ENCODE data around the gene PEAK1.
"Not testable (repeated sequence)": the region's sequence is repeated elsewhere in the genome, so short reads cannot be mapped to it uniquely, and the experiment has no call there.

The PEAK1 gene

DNA sequence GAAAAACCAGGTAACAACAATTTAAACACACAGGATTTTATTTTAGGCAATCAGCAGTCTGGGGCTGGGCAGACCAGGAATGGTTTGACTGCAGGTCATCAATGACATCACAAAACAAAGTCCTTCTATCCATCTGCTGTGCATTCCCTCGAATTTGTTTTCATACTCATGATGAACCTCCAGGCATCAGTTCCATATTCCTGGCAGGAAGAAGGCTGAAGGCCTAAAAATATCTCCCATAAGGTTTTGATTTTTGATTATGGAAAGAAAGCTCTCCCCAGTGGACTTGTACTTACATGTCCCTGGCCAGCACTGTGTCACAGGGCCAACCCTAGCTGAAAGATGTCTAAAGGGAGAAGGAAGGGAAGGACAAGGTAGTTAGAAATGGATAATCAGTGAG is 107.4 kb downstream of the PEAK1 start:
- DNase-seq (ENCODE audit: extremely low read depth in 1 of 2, low read depth in 1 of 2), result no peak

DNA sequence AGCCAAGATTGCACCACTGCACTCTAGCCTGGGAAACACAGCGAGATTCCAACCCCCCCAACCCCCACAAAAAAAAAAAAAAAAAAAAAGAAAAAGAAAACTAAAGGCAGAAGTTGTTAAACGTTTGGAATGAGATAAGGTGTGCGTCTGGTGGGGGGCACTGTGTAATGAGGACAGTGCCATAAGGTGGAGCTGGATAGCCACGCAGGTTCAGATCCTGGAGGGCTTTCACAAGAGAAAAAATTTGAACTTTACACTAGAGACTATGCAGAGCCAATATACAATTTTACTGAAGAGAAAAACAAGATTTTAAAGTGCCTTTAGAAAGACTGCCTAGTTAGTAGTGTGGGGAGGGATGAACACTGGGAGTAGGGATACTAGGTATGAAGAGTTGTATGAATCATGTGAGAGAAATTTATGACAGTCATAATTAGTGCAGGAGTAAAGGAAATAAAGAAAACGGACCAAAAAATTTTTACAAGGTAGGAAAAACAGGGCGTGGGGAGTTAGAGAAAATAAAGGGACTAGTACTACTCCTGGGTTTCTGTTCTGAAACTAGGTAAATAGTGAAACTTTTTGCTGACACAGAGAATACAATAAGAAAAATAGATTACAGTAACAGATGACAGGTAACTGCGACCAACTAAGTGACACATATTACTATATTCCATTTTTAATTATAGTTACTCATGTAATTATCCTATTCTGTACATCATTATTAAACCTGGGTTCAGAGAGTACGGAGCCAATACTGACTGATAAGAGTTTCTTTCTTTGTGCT is 108.1 kb downstream of the PEAK1 start:
- no peak for DNase-seq (ENCODE audit: extremely low read depth in 1 of 2, low read depth in 1 of 2)

DNA sequence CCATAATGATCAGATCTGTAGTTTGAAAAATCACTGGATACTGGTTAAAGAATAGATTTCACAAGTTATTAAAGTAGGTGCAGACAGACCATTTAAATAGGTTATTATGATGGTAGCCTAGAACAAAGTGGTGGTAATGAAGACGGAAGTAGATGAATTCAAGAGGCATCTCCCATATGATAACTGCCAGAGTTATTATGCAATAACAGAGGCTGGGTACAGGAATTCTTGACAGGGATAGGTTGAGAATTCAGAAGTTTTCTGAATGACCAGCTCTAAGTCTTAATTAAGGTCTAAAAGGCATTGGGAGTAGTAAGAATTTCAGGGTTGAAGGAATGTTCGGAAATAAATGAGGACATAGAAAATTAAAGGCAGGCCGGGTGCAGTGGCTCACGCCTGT is 108.9 kb downstream of the PEAK1 start:
- DNase-seq (ENCODE audit: extremely low read depth in 1 of 2, low read depth in 1 of 2), result no peak

DNA sequence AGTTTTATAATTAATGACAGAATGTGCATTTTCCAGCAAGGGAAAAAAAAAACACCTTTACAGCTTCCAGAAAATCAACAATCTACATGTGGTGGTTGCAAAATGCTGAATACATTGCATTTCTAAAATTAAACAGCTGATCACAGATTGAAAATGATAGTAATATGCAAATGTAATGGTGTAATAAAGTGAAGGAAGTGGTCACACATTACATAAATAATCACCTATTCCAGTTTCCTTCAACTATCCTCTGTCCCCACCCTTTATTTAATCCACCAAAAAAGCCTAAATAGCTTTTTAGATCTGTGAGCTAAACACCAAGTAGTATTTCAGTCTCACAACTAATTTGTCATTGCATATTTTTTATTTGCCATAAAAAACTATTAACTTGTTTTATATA is 110.5 kb downstream of the PEAK1 start:
- no peak for DNase-seq (ENCODE audit: extremely low read depth in 1 of 2, low read depth in 1 of 2)

DNA sequence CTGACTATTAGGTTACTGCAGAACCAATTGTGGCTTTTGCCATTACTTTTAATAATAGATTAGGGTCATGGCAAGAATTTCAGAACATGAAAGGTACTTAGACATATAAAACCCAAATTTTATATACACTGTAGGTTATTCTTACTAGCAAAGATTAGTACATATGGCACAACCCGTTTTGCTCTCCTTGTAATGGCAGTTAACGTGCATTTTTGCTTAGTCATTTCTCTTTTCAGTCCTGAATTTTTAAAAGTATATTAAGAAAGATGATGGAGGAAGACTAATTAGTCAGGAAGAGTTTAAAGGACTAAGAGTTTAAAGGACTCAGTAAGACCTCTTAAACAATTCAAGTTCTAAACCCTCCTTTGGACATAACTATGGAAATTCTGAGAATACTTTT is 114.0 kb downstream of the PEAK1 start:
- DNase-seq (ENCODE audit: extremely low read depth in 1 of 2, low read depth in 1 of 2), result no peak

DNA sequence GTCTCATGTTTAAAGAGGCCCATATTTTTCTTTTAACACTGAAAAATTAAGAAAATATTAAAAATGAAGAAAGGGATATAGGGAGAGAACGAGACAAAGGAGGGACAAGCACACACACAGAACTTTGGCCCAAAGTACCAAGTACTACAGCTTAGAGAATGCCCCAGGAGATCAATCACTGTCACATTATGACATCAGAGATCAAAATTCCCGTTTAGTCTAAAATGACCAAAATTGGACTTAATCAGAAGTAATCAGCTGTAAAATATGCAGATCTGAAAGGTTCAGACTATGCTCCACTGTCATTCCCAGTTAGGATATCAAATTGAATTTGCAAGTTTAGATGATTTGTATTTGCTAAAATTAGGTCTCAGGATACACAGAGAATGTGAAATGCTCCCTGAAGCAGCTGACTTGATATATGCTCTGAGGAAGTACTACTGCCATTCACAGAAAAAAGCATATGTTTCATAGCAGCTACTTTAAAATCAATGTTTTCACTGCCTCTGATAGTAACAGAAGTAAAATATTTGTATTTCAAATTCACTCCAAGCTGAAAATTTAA is 123.0 kb downstream of the PEAK1 start:
- DNase-seq (ENCODE audit: extremely low read depth in 1 of 2, low read depth in 1 of 2), result no peak

DNA sequence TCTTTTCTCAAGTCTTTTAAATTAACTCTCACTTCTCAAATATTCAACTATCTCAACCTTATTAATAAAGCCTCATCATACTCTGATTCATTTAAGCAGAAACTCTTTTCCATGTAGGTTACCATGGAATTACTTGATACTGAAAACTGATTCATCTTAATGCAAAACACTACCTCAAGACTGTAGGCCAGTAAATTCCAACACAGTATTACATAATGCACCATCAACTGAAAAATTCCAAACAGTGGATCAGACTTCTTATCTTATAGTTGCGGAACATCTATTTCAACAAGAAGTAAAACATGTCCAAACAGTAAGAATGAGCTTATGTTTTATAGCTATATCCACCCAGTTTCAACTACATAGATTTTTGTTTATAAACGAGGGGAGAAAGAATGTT is 124.5 kb downstream of the PEAK1 start:
- DNase-seq (ENCODE audit: extremely low read depth in 1 of 2, low read depth in 1 of 2), result no peak

DNA sequence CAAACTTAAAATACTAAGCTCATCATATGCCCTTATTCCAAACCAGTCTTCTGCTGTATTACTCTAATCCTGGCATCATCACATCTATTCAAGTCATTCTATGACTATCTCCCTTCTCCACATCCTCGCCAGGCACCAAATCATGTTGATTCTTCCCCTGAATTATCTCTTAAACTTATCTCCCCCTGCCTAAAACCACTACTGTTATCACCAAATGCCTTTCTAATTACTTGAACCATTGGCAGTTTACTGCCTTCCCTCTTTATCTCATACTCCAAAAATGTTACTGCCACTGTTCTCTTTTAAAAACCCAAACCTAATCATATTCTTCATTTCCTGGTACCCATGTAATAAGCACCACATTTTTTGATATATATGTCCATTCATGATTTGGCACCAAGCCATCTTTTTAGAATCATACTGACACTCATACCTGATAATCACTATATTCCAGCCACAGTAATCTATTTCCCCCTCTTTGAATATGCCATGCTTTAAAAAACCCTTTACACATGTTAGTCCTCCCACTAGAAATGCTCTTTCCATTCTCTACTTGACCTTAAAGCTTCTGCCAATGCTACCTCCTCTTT is 126.8 kb downstream of the PEAK1 start:
- DNase-seq (ENCODE audit: extremely low read depth in 1 of 2, low read depth in 1 of 2), result no peak

DNA sequence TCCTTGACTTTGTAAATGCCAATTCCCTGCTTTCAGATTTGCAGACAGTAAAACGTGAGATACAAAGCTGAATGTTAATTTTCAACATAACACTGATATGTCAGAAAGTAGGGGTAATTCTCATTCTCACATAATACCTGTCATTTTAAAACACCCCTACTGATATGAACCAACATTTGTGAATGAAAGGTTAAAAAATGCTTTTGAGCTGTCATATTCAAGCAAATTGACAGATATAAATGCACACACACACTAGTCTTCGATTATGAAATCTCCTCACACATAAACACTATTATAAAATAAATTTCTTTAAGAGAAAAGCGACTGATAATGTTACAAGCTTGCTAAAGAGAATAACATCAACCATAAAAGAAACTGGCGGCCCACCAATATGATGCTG is 128.8 kb downstream of the PEAK1 start:
- DNase-seq (ENCODE audit: extremely low read depth in 1 of 2, low read depth in 1 of 2), result no peak

DNA sequence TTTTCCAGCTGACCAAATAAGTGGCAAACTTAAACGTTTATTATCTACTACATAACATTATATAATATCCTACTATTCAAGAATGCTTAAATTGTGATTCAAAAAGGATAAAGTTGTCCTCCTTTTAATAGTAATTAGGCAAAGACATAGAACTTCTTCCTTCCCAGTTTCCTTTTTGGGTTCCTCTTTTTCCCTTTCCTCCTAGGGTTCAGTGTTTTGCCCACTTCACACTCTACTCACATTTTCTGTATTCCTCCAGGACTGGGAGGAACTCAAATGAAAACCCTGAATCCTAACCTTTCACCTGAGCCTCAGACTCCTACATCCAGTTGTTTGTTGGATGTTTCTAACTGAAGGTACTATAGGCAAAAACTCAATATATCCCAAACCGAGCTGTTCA is 132.5 kb downstream of the PEAK1 start:
- DNase-seq (ENCODE audit: extremely low read depth in 1 of 2, low read depth in 1 of 2), result no peak

DNA sequence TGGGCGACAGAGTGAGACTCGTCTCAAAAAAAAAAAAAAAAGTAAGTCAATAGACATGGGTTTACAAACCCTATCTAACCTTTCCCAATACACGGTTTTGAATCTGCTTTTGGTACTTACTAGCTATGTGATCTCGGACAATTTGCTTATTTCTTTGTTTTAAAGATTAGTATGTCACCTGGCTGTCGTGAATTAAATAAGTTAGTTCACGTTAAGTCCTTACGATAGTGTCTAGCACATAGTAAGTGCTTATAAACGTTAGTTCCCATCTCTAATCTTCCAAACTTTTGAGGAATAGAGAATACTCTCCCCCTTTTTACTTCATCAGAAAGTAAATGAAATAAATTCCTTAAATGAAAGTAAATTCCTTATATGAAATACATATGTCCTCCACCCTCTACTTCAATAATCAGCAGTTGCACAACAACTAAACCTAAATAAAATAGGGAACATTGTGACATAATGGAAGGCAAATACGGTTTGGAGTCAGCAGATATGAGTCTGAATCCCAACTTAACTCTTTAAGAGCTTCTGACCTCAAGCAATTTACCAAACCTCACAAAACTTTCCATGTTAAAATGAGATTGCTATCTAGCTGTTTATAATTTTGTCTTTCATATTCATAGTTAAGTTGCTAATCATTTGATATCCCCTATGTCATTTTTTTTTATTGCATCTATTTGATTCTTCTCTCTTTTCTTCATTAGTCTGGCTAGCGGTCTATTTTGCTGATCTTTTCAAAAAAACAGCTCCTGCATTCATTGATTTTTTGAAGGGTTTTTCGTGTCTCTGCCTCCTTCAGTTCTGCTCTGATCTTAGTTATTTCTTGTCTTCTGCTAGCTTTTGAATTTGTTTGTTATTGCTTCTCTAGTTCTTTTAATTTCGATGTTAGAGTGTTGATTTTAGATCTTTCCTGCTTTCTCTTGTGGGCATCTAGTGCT is 134.6 kb downstream of the PEAK1 start:
- DNase-seq (ENCODE audit: extremely low read depth in 1 of 2, low read depth in 1 of 2), result no peak

DNA sequence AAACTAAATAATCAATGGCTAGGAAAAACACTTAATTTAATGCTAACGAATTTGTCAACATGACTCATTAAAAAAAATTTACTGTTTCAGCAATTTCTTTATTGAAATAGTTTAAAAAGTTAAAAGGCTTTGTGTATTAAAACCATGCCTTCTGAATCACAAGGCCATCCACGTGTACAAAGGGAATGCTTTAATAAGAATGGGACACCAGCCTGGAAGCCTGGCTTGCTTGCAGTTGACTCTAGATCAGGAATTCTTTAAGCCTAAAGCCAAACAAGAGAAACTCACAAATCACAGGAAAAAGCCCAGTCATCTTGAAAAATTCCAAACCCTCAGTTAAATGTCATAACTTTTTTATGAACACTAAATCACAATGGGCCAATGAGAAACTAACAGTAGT is 137.6 kb downstream of the PEAK1 start:
- no peak for DNase-seq (ENCODE audit: extremely low read depth in 1 of 2, low read depth in 1 of 2)

DNA sequence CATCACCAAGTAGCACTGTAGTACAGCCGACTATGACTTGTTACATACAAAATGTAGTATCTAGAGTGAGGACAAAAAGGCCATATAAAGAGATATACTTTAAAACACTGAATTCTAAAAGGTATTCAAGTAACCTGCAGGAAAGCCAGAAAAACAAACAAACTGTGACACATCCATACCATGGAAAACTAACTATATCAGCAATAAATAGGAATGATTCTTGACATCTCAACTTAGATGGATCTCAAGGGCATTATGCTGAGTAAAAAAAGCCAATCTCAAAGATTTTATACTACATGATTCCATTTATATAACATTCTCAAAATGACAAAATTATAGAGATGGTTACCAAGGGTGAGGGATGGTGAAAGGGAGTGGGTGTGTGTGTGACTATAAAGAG is 143.0 kb downstream of the PEAK1 start:
- DNase-seq (ENCODE audit: extremely low read depth in 1 of 2, low read depth in 1 of 2), result no peak

DNA sequence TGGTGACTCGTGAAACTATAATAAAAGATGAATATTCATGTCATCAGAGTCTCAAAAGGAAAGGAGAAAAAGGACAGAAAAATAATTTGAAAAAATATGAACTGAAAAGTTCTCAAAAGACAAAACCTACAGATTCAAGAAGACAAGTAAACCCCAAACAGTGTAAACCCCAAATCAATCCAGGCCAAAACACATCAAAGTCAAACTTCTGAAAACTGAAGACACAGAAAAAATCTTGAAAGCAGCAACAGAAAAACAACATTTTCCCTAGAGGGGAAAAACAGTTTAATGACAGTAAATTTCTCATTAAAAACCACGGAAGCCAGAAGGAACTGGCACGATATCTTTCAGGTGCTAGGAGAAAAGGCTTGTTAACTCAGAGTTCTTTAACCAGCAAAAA is 143.8 kb downstream of the PEAK1 start:
- no peak for DNase-seq (ENCODE audit: extremely low read depth in 1 of 2, low read depth in 1 of 2)

DNA sequence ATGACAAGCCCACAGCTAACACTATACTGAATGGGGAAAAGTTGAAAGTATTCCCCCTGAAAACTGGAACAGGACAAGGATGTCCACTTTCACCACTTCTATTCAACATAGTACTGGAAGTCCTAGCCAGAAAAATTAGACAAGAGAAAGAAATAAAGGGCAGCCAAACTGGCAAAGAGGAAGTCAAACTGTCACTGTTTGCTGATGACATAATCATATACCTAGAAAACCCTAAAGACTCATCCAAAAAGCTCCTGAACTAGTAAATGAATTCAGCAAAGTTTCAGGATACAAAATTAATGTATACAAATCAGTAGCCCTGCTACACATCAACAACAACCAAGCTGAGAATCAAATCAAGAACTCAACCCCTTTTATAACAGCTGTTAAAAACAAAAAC is 146.8 kb downstream of the PEAK1 start:
- DNase-seq (ENCODE audit: extremely low read depth in 1 of 2, low read depth in 1 of 2), result not testable (repeated sequence)

DNA sequence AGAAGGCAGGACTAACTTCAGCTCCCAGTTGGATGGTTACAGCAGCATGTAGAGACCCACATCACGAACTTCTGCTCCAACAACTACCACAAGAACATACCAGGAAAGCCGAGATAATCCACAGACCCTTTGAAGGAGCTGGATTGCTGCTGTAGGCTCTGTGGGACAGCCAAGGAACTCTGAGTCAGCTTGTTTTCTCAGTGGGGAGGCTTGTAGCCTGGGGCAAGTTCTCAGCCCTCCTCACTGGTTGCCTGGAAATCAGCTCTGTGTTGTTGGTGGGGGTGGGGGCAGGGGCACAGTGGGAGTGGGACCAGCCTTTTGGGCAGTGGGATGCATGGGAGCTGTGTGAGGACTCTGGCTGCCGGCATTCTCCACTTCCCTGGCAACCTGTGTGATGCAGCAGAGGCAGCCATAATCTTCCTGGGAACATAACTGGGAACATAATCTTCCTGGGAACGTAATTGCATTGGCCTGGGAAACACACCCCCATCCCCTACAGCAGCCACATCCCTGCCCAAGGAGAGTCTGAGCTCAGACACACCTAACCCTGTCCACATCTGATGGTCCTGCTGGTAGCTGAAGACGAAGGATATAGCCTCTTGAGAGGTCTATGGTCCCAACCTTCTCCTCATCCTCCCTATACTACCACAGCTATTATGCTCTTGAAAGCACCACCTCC is 153.1 kb downstream of the PEAK1 start:
- no peak for DNase-seq (ENCODE audit: extremely low read depth in 1 of 2, low read depth in 1 of 2)

DNA sequence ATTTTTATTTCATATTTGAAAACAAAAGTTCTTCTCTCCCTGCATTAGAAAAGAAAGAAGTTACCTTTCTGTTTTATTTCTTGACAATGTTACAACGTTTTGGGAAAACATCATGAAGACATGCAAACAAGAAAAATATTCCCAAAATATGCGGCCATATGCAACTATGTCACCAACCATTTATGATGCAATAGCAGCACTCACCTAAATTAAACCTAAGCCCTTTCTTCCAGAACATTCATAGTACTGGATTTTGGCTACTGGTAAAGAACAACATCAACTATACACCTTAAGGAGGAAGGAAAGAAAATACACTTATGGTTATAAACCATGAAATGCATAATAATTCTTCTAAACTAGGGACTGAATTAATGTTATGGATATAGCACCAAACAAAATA is 164.5 kb downstream of the PEAK1 start:
- no peak for DNase-seq (ENCODE audit: extremely low read depth in 1 of 2, low read depth in 1 of 2)

DNA sequence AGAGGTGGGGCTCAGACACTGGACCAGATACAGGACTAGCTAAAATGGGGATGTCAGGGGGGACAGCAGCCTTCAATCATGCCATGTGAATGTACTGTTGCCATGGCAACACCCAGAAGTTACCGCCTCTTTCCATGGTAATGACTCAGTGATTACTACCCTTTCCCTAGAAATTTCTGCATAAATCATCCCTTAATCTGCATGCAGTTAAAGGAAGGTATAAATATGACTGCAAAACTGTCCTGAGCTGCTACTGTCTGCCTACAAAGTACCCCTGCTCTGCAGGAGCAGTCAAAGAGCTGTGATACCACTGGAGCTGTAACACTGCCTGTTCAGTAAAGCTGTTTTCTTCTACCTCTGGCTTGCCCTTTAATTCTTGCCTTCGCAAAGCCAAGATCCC is 168.2 kb downstream of the PEAK1 start:
- DNase-seq (ENCODE audit: extremely low read depth in 1 of 2, low read depth in 1 of 2), result peak in 1 of 2 donors; percentile 3

DNA sequence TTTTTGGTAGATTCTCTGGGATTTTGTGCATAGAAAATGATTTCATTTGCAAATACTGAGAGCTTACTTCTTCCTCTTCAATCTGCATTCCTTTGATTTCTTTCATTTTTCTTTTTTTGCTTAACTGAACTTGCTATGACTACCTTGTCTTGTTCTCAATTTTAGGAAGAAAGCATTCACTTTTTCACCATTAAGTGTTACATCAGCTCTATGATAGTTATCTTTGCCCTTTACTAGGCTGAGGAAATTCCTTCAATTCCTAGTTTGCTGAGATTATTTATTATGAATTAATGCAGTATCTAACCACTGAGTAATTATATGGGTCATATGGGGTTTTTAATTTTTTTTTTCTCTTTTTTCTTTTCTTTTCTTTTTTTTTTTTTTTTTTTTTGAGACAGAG is 172.8 kb downstream of the PEAK1 start:
- DNase-seq (ENCODE audit: extremely low read depth in 1 of 2, low read depth in 1 of 2), result no peak

DNA sequence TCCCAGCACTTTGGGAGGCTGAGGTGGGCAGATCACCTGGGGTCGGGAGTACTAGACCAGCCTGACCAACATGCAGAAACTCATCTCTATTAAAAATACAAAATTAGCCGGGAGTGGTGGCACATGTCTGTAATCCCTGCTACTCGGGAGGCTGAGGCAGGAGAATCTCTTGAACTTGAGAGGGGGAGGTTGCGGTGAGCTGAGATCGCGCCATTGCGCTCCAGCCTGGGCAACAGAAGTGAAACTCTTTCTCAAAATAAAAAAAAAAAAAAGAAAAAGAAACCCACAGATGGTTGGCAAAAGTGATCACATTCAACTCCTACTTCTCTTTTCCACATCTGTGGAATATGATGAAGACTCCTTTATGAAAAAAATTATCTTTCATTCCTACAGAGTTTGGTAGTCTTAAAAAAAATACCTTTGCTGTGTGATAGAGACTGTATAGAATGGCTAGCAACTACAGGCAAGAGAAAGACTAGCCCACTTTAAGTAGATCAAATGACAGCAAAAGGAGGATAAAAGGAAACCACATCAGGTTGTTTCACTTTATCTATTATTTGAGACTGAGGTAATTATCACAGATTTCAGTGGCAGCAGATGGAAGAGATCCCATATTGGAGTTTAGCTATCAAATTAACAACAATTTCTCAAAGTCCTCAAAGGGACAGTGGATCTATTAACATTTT is 176.0 kb downstream of the PEAK1 start:
- no peak for DNase-seq (ENCODE audit: extremely low read depth in 1 of 2, low read depth in 1 of 2)

Data from stimulated activated CD8-positive, alpha-beta memory T cell treated with anti-CD3 and anti-CD28 coated beads, Interleukin-7, amount 100 ng/mL, for 48 hours (primary cell).